ENCODE results near the gene ALCAM. TPM values are rescaled to one million over a fixed set of nuclear protein-coding genes. Genes with fewer than 3 reads are reported as not detected.

Gene ALCAM
- total RNA-seq, 4 donors from 2014 or later: 9.4 to 25.9 (median 16.6) TPM

DNA sequence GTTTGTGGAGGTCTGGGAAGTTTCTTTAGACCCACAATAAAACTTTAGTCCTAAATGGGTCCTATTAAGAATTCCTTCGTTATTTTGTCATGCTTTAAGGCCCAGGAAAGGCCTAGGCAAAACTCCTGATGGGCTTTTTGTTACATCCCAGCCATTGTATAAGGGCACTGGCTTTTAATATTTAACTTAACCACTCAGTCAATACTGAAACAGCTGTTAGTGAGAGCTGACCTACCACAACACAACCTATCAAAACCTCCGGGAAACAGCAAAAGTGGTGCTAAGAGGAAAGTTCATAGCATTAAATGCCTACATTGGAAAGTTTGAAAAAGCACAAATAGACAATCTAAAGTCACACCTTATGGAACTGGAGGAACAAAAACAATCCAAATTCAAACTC is 39.6 kb downstream of the ALCAM start:
- Histone ChIP-seq H3K27ac (no peak overlapping the region), H3K9me3 (no peaks in the 10 kb centered on the region), H3K4me1 (no peaks in the 10 kb centered on the region), H3K36me3 (no peaks in the 10 kb centered on the region), H3K4me3 (no peak overlapping the region), H3K27me3 (no peaks in the 10 kb centered on the region)
- in situ Hi-C loops (cut with MboI; ENCODE audit: low pct_ligation_motif_present in 1 of 4, low pct_unique_long_range_greater_than_20kb in 1 of 4, low sequenced_read_pairs in 3 of 4): no loop called here
- 50 to 69% methylated on average over 2 of the region's 2 CpGs for WGBS, 2 donors (ENCODE audit: low coverage in 1 of 2)
- no peak for DNase-seq
- intact Hi-C loops (cut with DNase I; ENCODE audit: low total_unique reads): no loop called here
- TF ChIP-seq, protein P1, sequence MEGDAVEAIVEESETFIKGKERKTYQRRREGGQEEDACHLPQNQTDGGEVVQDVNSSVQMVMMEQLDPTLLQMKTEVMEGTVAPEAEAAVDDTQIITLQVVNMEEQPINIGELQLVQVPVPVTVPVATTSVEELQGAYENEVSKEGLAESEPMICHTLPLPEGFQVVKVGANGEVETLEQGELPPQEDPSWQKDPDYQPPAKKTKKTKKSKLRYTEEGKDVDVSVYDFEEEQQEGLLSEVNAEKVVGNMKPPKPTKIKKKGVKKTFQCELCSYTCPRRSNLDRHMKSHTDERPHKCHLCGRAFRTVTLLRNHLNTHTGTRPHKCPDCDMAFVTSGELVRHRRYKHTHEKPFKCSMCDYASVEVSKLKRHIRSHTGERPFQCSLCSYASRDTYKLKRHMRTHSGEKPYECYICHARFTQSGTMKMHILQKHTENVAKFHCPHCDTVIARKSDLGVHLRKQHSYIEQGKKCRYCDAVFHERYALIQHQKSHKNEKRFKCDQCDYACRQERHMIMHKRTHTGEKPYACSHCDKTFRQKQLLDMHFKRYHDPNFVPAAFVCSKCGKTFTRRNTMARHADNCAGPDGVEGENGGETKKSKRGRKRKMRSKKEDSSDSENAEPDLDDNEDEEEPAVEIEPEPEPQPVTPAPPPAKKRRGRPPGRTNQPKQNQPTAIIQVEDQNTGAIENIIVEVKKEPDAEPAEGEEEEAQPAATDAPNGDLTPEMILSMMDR (IDR thresholded peaks at IDR 0.05): no peak
- TF ChIP-seq EP300 (IDR thresholded peaks at IDR 0.05; ENCODE audit: low read depth) (no peak), POLR2AphosphoS5 (IDR thresholded peaks at IDR 0.05) (no peak), POLR2A (IDR thresholded peaks at IDR 0.05) (no peak)

DNA sequence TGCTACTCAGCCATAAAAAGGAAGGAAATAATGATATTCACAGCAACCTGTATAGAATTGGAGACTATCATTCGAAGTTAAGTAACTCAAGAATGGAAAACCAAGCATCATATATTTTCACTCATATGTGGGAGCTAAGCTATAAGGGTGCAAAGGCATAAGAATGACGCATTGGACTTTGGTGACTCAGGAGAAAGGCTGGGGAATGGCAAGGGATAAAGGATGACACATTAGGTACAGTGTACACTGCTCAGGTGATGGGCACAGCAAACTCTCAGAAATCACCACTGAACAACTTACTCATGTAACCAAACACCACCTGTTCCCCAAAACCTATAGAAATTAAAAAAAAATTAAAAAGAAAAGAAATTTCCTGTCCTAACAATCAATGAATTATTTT is 42.7 kb downstream of the ALCAM start:
- intact Hi-C loops (cut with DNase I; ENCODE audit: low total_unique reads): no loop called here
- in situ Hi-C loops (cut with MboI; ENCODE audit: low pct_ligation_motif_present in 1 of 4, low pct_unique_long_range_greater_than_20kb in 1 of 4, low sequenced_read_pairs in 3 of 4): no loop called here
- DNase-seq: no peak
- H3K36me3 ChIP-seq: no peaks in the 10 kb centered on the region
- H3K4me3 ChIP-seq: no peak overlapping the region
- no peaks in the 10 kb centered on the region for H3K4me1 ChIP-seq
- TF ChIP-seq POLR2A (IDR thresholded peaks at IDR 0.05) (no peak), EP300 (IDR thresholded peaks at IDR 0.05; ENCODE audit: low read depth) (no peak), POLR2AphosphoS5 (IDR thresholded peaks at IDR 0.05) (no peak)
- TF ChIP-seq, protein P1 (IDR thresholded peaks at IDR 0.05): no peak
- 77 to 97% methylated on average over 2 of the region's 2 CpGs for WGBS, 2 donors (ENCODE audit: low coverage in 1 of 2)
- no peaks in the 10 kb centered on the region for H3K9me3 ChIP-seq
- no peak overlapping the region for H3K27ac ChIP-seq
- no peaks in the 10 kb centered on the region for H3K27me3 ChIP-seq

- Histone ChIP-seq H3K4me3 (no peak overlapping the region), H3K27ac (no peak overlapping the region), H3K36me3 (no peaks in the 10 kb centered on the region), H3K4me1 (no peaks in the 10 kb centered on the region), H3K9me3 (no peaks in the 10 kb centered on the region), H3K27me3 (no peaks in the 10 kb centered on the region)
- DNase-seq: no peak
- intact Hi-C loops (cut with DNase I; ENCODE audit: low total_unique reads): no loop called here
- WGBS, 2 donors (ENCODE audit: low coverage in 1 of 2): 91 to 100% methylated on average over 1 of the region's 1 CpG
- in situ Hi-C loops (cut with MboI; ENCODE audit: low pct_ligation_motif_present in 1 of 4, low pct_unique_long_range_greater_than_20kb in 1 of 4, low sequenced_read_pairs in 3 of 4): no loop called here
- TF ChIP-seq, protein P1 (IDR thresholded peaks at IDR 0.05): no peak
- TF ChIP-seq POLR2A (IDR thresholded peaks at IDR 0.05) (no peak), EP300 (IDR thresholded peaks at IDR 0.05; ENCODE audit: low read depth) (no peak), POLR2AphosphoS5 (IDR thresholded peaks at IDR 0.05) (no peak)
These were observed 46.7 kb downstream of the ALCAM start for GRCh38 chr3:105413343-105413887.

- H3K4me3 ChIP-seq: no peak overlapping the region
- H3K9me3 ChIP-seq: no peaks in the 10 kb centered on the region
- no peak overlapping the region for H3K27ac ChIP-seq
- H3K36me3 ChIP-seq: no peaks in the 10 kb centered on the region
- 60 to 87% methylated on average over 2 to 4 of the region's 4 CpGs for WGBS, 2 donors (ENCODE audit: low coverage in 1 of 2)
- intact Hi-C loops (cut with DNase I; ENCODE audit: low total_unique reads) (no loop called here), in situ Hi-C loops (cut with MboI; ENCODE audit: low pct_ligation_motif_present in 1 of 4, low pct_unique_long_range_greater_than_20kb in 1 of 4, low sequenced_read_pairs in 3 of 4) (no loop called here)
- TF ChIP-seq EP300 (IDR thresholded peaks at IDR 0.05; ENCODE audit: low read depth) (no peak), POLR2A (IDR thresholded peaks at IDR 0.05) (no peak), POLR2AphosphoS5 (IDR thresholded peaks at IDR 0.05) (no peak)
- TF ChIP-seq, protein P1 (IDR thresholded peaks at IDR 0.05): no peak
- no peaks in the 10 kb centered on the region for H3K4me1 ChIP-seq
- no peaks in the 10 kb centered on the region for H3K27me3 ChIP-seq
- DNase-seq: no peak
These were observed 48.1 kb downstream of the ALCAM start for GRCh38 chr3:105414841-105415240.

All from transverse colon (tissue), 4 donors.